AG04449 (cell line): ENCODE data around the gene MUL1.

Source experiments
- CTCF ChIA-PET: fragments of 350-600 bp; formaldehyde crosslinking; extraction: SDS; loops from one replicate; lab custom pipeline; 2021; ENCODE audit warnings: antibody characterized with exemption; lab: Yijun Ruan, JAX
- POLR2A ChIA-PET: fragments of 400-600, 350-600 bp; formaldehyde crosslinking; extraction: SDS; loops from one replicate; lab custom pipeline; 2020; ENCODE audit warnings: antibody characterized with exemption, inconsistent platforms; lab: Yijun Ruan, JAX
- DNase-seq: peaks from one replicate; pipeline ENCODE4 v3.0.0-alpha.2; 2010; ENCODE audit warnings: low read depth, low spot score
- H3K4me3 ChIP-seq: 2 replicates; pipeline ENCODE4 v1.5.1; 2011; ENCODE audit warnings: low read depth, mild to moderate bottlenecking, control low read depth, low read length
- TF ChIP-seq, protein P1 (sequence below): IDR thresholded peaks from one replicate; pipeline ENCODE4 v1.5.1; 2011; ENCODE audit warnings: mild to moderate bottlenecking, moderate library complexity, low read length, control low read depth, inconsistent platforms; ENCODE audit not compliant: insufficient read depth; ENCODE audit errors: missing control alignments

Gene MUL1

DNA sequence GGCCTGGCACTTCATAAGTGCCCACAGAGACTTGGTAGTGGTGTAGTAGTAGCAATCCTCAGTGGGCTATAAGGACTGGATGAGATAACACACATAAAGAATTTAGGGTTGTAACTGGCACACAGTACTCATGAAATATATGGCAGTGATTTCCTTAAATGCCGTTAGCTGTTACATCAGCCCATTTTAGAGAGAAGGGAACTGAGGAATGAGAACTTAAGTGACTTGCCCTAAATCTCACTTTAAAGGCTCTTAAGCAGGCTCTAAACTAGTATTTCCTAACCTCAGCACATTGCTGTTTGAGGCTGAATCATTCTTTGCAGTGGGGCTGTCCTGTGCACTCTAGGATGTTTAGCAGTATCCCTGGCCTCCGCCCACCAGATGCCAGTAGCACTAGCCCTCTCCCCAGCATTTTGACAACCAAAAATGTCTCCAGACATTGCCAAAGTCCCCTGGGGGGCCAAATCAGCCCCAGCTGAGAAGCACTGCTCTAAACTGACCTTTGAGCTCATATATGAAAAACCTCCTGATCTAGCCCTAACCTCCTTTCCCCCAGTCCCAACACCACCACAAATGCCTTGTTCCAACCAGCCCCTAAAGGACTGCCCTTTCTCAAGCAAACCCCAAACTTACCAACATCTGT lies 33.5 kb downstream of the MUL1 start:
- TF ChIP-seq, protein P1, sequence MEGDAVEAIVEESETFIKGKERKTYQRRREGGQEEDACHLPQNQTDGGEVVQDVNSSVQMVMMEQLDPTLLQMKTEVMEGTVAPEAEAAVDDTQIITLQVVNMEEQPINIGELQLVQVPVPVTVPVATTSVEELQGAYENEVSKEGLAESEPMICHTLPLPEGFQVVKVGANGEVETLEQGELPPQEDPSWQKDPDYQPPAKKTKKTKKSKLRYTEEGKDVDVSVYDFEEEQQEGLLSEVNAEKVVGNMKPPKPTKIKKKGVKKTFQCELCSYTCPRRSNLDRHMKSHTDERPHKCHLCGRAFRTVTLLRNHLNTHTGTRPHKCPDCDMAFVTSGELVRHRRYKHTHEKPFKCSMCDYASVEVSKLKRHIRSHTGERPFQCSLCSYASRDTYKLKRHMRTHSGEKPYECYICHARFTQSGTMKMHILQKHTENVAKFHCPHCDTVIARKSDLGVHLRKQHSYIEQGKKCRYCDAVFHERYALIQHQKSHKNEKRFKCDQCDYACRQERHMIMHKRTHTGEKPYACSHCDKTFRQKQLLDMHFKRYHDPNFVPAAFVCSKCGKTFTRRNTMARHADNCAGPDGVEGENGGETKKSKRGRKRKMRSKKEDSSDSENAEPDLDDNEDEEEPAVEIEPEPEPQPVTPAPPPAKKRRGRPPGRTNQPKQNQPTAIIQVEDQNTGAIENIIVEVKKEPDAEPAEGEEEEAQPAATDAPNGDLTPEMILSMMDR, result no peak
- DNase-seq, result no peak
- POLR2A ChIA-PET, result no interaction called here
- no peak overlapping the region for H3K4me3 ChIP-seq
- CTCF ChIA-PET, result interaction anchor here (1.0 to 1.8 kb wide), 4 partner anchors 9 to 112 kb away, joined by 3 to 7 read pairs (median 4); no protein-coding TSS in a partner anchor

DNA sequence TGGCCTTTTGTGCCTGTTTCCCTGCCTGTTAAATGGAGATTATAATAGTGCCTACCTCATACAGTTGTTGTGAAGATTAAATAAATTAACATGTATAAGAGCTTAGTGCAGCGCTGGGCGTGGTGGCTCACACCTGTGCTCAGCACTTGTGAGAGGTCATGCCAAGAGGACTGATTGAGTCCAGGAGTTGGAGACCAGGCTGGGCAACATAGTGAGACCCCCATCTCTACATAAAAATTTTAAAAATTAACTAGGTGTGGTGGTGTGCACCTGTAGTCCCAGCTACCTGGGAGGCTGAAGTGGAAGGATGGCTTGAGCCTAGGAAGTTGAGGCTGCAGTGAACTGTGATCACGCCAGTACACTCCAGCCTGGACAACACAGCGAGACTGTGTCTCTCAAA lies 34.1 kb downstream of the MUL1 start:
- TF ChIP-seq, protein P1, result no peak
- DNase-seq, result no peak
- no peak overlapping the region for H3K4me3 ChIP-seq
- CTCF ChIA-PET, result interaction anchor here (1.0 to 1.8 kb wide), 4 partner anchors 9 to 112 kb away, joined by 3 to 7 read pairs (median 4); no protein-coding TSS in a partner anchor
- POLR2A ChIA-PET, result no interaction called here

DNA sequence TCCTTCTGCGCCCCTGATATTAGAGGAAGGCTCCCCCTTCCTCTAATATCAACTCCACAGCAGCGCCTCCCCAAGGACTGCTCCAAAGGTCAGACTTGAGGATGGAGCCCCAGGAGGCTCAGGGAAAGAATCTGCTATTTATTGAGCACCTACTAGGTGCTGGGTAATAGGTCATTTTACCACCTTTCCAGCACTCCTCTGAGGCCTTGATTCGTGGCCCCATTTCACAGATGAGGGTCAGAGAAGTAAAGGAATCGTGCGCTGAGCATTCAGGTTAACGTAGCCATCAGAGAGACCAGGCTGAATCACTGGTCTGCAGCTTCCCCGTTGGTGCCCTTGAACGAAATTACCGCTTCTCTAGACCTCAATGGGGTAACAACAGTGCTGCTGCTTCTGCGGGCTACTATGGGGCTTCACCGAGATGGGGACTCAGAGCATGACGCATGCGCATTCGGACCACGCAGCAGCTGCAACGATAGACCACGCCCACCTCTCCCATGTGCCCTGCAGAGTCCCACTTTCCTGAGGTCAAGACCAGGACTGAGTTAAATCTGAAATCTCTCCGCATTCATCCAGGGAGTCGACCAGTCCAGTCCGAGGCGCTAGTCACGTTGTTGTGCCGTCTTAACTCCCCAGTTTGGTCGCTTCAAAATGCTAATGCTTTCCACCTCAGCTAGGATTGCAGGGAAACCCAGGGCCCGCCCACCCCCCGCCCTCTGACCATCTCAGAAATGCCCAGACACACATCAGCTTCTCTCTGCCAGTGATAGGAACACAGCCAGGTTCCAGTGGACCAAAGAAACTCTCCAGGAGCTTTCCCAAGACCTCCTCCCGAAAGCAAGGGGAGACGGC lies 34.9 kb downstream of the MUL1 start:
- DNase-seq, result no peak
- CTCF ChIA-PET, result interaction anchor here (1.0 to 2.0 kb wide), 5 partner anchors 10 to 111 kb away, joined by 3 to 7 read pairs (median 5); no protein-coding TSS in a partner anchor
- POLR2A ChIA-PET, result no interaction called here

DNA sequence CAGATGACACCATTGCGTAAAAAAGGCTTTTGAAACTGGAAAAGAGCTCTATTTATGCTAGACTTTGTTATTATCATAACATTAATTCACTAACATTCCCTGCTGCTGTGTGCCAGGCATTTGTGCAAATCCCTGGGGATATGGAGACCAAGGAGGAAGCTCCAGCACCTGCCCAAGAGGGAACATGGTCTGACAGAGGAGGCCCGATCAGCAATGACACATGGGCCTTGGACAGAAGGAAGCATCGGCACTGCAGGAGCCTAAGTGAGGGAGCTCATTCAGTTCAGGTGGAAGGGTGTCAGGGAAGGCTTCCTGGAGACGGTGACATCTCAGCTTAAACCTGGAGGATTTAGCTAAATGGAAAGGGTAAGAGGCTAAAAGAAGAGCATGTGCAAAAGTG lies 35.8 kb downstream of the MUL1 start:
- ChIA-PET POLR2A (no interaction called here), CTCF (interaction anchor here (1.1 to 2.0 kb wide), 3 partner anchors 12 to 259 kb away, joined by 3 to 7 read pairs (median 6); no protein-coding TSS in a partner anchor)
- no peak overlapping the region for H3K4me3 ChIP-seq
- no peak for DNase-seq
- TF ChIP-seq, protein P1, result no peak

More for the DNA sequence above, 34.9 kb downstream of the MUL1 start:
- no peak overlapping the region for H3K4me3 ChIP-seq
- TF ChIP-seq, protein P1, result no peak

DNA sequence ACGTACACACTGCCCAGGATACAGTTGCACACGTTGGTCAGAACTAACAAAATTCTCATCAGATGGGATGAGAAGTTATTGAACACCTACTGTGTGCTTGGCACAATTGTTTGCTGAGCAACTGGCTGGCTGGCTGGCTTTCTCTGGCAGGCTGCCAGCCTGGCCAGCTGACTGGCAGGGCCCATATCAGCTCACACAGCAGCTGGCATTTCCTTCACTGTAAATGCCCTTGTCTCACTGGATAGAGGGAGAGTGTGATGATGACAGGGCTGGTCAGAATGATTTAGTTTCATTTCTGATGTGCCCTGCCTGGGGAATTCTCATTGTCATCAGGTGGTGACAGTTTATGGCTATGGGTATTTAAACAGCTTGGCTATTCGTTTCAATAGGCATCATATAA lies 37.8 kb downstream of the MUL1 start:
- TF ChIP-seq, protein P1, result no peak
- POLR2A ChIA-PET, result interaction anchor here (0.7 kb wide), 1 partner anchor 15 kb away, joined by 3 read pairs; no protein-coding TSS in a partner anchor
- CTCF ChIA-PET, result interaction anchor here (1.3 kb wide), 1 partner anchor 108 kb away, joined by 3 read pairs; no protein-coding TSS in a partner anchor
- DNase-seq, result no peak
- H3K4me3 ChIP-seq, result no peak overlapping the region
